Colonic mucosa (tissue), 4 donors: ENCODE measurements around the gene THOC2. TPM values are rescaled to one million over a fixed set of nuclear protein-coding genes. Genes with fewer than 3 reads are reported as not detected.
"Not testable (repeated sequence)": the region's sequence is repeated elsewhere in the genome, so short reads cannot be mapped to it uniquely, and the experiment has no call there.

Experiments used
- DNase-seq: peaks from one replicate; pipeline ENCODE4 v3.0.0-alpha.2; 2020
- H3K27ac ChIP-seq: fragments of 200-600 bp; one replicate; pipeline ENCODE4 v1.8.0; 2021
- H3K27me3 ChIP-seq: fragments of 200-600 bp; one replicate; pipeline ENCODE4 v1.8.0; 2021
- H3K36me3 ChIP-seq: fragments of 200-600 bp; one replicate; pipeline ENCODE4 v1.8.0; 2021
- H3K4me1 ChIP-seq: fragments of 200-600 bp; one replicate; pipeline ENCODE4 v1.8.0; 2021; ENCODE audit warnings: mild to moderate bottlenecking
- H3K4me3 ChIP-seq: fragments of 200-600 bp; one replicate; pipeline ENCODE4 v1.8.0; 2021
- H3K9ac ChIP-seq, 2 donors: one replicate each; pipeline ENCODE4 v1.7.0; 2013; ENCODE audit warnings: control low read depth in 2 of 2, low read depth in 2 of 2, low read length in 2 of 2
- H3K9me3 ChIP-seq: fragments of 200-600 bp; one replicate; pipeline ENCODE4 v1.8.0; 2021
- intact Hi-C: fragments of 100-400 bp; cut with DNase I; formaldehyde crosslinking; loops from one replicate; pipeline ENCODE4 v1.14.1; 2022
- total RNA-seq, 2 donors: library from RNA; stranded (reverse); fragmentation: NEBNext Ultra II Directional in 1 of 2; extraction: Animal tissue kit (Norgen Biotek cat#: 25700) in 1 of 2; gene quantifications; one replicate each; pipeline ENCODE4 v1.2.1, GENCODE V29; 2021
- TF ChIP-seq, protein P1 (sequence below): fragments of 200-600 bp; IDR thresholded peaks from one replicate; pipeline ENCODE4 v1.8.0; 2022; ENCODE audit warnings: antibody characterized with exemption, mild to moderate bottlenecking
- donor health status: healthy.
- donor health status: DM: no; HTN: no; CAD: no.
- donor health status: DM: no; HTN: no; CAD: no.

Gene THOC2
- total RNA-seq, 2 donors from 2014 or later: 60.7 to 68.2 TPM

DNA sequence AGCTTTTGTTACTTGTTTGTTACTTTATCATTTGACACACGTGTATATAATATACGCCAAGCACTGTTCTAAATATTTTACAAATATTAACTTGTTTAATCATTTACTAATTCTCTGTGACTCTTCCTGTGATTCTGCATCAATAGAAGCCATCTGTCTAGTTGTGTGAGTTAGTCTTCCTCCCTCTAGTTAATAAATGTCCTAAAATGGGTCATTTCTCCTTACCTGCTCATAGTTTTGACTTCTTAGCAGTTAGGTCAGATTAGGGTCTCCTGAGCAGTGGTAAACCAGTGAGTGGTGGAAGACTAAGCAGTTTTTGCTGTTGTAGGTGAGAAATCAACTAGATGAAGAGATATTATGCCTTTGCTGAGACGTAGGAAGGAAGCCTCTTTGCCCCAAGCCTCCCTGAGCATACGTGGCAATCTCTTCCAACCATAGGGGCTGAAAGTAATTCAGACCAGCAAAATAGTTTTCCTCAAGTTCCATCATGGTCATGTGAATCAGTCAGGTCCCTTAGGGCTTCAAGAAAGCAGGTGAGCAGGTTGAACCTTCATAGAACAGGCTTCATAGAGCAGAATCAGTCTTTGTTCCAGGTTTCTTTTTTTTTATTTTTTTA is 38.7 kb upstream of the THOC2 start:
- TF ChIP-seq, protein P1, sequence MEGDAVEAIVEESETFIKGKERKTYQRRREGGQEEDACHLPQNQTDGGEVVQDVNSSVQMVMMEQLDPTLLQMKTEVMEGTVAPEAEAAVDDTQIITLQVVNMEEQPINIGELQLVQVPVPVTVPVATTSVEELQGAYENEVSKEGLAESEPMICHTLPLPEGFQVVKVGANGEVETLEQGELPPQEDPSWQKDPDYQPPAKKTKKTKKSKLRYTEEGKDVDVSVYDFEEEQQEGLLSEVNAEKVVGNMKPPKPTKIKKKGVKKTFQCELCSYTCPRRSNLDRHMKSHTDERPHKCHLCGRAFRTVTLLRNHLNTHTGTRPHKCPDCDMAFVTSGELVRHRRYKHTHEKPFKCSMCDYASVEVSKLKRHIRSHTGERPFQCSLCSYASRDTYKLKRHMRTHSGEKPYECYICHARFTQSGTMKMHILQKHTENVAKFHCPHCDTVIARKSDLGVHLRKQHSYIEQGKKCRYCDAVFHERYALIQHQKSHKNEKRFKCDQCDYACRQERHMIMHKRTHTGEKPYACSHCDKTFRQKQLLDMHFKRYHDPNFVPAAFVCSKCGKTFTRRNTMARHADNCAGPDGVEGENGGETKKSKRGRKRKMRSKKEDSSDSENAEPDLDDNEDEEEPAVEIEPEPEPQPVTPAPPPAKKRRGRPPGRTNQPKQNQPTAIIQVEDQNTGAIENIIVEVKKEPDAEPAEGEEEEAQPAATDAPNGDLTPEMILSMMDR: no peak
- Histone ChIP-seq H3K9me3 (no peaks in the 10 kb centered on the region), H3K4me1 (no peaks in the 10 kb centered on the region), H3K27me3 (no peaks in the 10 kb centered on the region), H3K4me3 (no peak overlapping the region), H3K27ac (no peak overlapping the region), H3K36me3 (no peaks in the 10 kb centered on the region), H3K9ac (no peak overlapping the region)
- intact Hi-C loops: no loop called here
- no peak for DNase-seq

DNA sequence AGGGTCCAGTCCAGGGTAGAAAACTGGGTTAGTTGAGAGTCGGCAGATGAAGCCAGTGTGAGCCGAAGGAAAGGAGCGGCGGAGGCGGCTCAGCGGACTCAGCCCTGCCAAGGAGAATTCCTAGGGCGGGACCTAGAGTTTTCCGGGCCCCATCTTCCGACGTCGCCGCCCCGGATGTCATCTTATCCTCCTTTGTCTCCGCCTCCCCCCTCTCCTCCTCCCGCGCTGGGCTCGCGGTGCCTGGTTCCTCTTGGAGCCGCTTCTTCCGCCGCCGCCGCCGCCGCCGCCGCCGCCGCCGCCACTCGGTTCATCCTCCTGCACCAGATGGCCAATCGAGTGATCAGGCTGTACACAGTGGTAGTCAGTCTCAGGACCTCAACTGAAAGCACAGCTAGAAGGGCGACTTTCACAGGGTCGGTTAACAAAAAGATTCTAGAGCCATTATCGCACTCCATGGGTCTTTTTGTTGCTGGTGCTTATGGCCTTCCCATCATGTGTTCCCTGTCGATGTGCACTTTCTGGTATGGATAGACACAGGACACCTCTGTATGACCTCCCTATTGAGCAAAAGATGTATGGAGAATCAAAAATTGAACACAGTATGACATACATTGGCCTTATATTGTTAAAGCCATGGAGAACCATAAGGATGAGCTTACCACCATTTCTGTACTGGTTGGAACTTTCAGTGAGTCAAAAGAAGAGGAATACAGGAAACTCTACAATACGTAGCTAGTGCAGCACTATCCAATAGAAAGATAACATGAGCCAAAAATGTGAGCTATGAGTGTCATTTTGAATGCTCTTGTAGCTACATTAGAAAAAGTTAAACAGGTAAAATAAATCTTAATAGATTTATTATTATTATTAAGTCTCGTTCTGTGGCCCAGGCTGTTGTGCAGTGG is 32.4 kb upstream of the THOC2 start:
- TF ChIP-seq, protein P1: no peak
- no peaks in the 10 kb centered on the region for H3K9me3 ChIP-seq
- H3K4me1 ChIP-seq: no peaks in the 10 kb centered on the region
- peak overlapping the region; percentile 16 for H3K4me3 ChIP-seq
- no peaks in the 10 kb centered on the region for H3K27me3 ChIP-seq
- peak; percentile 88 for DNase-seq
- H3K9ac ChIP-seq: no peak overlapping the region
- H3K27ac ChIP-seq: no peak overlapping the region
- H3K36me3 ChIP-seq: no peaks in the 10 kb centered on the region
- intact Hi-C loops: no loop called here

DNA sequence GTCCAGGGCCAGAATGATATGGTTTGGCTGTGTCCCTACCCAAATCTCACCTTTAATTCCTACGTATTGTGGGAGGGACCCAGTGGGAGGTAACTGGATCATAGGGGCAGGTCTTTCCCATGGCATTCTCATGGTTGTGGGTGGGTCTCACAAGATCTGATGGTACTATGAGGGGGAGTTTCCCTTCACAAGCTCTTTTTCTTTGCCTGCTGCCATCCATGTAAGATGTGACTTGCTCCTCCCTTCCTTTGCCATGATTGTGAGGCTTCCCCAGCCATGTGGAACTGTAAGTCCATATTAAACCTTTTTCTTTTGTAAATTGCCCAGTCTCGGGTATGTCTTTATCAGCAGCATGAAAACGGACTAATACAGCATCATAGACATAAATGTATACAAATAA is 27.0 kb upstream of the THOC2 start:
- H3K27ac ChIP-seq, H3K9me3 ChIP-seq, H3K27me3 ChIP-seq, H3K9ac ChIP-seq, DNase-seq, H3K36me3 ChIP-seq, intact Hi-C loops, H3K4me3 ChIP-seq, H3K4me1 ChIP-seq: not testable (repeated sequence)

DNA sequence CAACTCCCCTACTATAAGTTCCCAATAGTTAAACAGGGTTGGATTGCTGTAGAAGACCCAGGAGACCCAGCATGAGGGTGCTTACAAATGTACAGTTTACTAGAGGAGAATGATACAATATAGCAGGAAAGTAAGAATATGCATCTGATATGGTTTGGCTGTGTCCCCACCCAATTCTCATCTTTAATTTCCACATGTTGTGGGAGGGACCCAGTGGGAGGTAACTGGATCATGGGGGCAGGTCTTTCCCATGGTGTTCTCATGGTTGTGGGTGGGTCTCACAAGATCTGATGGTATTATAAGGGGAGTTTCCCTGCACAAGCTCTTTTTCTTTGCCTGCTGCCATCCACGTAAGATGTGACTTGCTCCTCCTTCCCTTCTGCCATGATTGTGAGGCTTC is 24.9 kb upstream of the THOC2 start:
- H3K4me1 ChIP-seq, intact Hi-C loops, H3K4me3 ChIP-seq, H3K9ac ChIP-seq, H3K27me3 ChIP-seq, H3K27ac ChIP-seq, DNase-seq, H3K9me3 ChIP-seq, H3K36me3 ChIP-seq: not testable (repeated sequence)

DNA sequence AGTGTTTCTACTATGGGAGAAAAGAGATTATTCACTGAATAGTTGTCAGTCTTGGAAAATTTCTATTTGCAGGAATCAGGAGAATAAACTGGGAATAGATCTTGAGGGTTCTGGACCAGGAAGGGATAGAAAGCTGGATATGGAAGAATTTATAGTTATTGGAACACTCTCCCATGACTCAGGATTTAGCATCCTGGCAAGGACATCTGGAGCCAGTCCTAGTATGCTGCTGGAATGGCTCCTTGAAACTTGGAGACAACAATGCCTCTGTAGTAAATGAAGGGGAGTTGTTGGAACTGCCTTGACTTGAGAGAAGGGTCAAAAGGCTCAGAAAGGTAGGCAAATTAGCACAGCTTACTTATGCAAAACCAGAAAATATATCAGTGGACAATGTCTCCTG is 23.5 kb upstream of the THOC2 start:
- Histone ChIP-seq H3K4me3 (no peak overlapping the region), H3K36me3 (no peaks in the 10 kb centered on the region), H3K4me1 (no peaks in the 10 kb centered on the region), H3K27ac (no peak overlapping the region), H3K27me3 (no peaks in the 10 kb centered on the region), H3K9ac (no peak overlapping the region), H3K9me3 (no peaks in the 10 kb centered on the region)
- intact Hi-C loops: no loop called here
- DNase-seq: no peak
- TF ChIP-seq, protein P1: no peak

DNA sequence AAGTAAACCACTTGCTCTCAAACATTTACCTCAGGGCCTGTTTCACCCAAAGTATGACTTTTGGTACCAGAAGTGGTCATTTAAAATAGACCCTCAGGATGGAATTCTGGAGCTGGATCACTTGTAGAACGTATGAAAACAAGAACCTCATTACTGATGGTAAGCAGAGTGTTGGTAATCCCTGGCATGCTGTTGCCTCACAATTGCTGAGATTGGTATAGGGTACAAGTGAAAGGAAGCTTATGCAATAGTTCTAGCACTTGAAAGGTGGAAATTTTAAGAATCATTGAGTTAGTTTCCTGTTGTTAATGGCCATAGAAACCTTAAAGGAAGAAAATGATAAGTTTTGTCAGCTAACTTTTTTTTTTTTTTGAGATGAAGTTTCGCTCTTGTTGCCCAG is 22.3 kb upstream of the THOC2 start:
- Histone ChIP-seq H3K4me1 (no peaks in the 10 kb centered on the region), H3K27ac (no peak overlapping the region), H3K9ac (no peak overlapping the region), H3K4me3 (no peak overlapping the region), H3K27me3 (no peaks in the 10 kb centered on the region), H3K9me3 (no peaks in the 10 kb centered on the region), H3K36me3 (no peaks in the 10 kb centered on the region)
- intact Hi-C loops: no loop called here
- TF ChIP-seq, protein P1: no peak
- no peak for DNase-seq
